ENCODE data around the gene EPB41L4A. TPM values are rescaled to one million over a fixed set of nuclear protein-coding genes. Genes with fewer than 3 reads are reported as not detected.

Gene EPB41L4A
- total and polyA plus RNA-seq, 9 donors: 2.7 to 12.3 (median 7.9) TPM

DNA sequence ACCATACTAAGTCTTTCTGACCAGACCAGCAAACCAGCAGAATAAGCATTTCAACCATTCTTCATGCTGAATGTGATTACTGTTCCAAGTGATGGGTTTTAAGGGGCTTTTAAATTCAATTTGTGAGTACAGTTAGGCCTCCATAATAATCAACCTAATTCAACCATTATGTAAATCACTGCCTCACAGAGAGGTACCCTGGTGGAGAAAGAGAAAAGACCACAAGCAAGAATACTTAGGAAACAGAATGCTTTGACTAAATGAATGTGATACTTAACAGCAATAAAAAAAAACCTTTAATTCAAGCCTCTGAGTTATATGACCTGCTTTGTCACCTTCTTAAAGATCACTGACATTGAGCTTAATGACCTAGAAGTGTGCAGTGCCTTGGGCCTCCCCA, 162.1 kb downstream of the EPB41L4A start:
- H3K4me1 ChIP-seq (ENCODE audit: insufficient read depth): no peaks in the 10 kb centered on the region
- no peak overlapping the region for H3K27ac ChIP-seq
- H3K9me3 ChIP-seq: no peaks in the 10 kb centered on the region
- TF ChIP-seq POLR2A (IDR thresholded peaks at IDR 0.05): no peak
- TF ChIP-seq CTCF (IDR thresholded peaks at IDR 0.05): no peak
- no peak for TF ChIP-seq EP300 (IDR thresholded peaks at IDR 0.05)
- no peak overlapping the region for H3K4me3 ChIP-seq
- H3K36me3 ChIP-seq: no peaks in the 10 kb centered on the region
- no peaks in the 10 kb centered on the region for H3K27me3 ChIP-seq
- no peak for DNase-seq
- intact Hi-C loops (cut with DNase I): no loop called here

- WGBS, 3 donors: 44 to 54% (median 50%) methylated on average over 5 of the region's 5 CpGs
- Histone ChIP-seq H3K4me3 (no peak overlapping the region), H3K4me1 (ENCODE audit: insufficient read depth) (no peaks in the 10 kb centered on the region), H3K27ac (no peak overlapping the region), H3K36me3 (no peaks in the 10 kb centered on the region), H3K9me3 (no peaks in the 10 kb centered on the region), H3K27me3 (no peaks in the 10 kb centered on the region)
- TF ChIP-seq CTCF (IDR thresholded peaks at IDR 0.05): no peak
- TF ChIP-seq POLR2A (IDR thresholded peaks at IDR 0.05): no peak
- TF ChIP-seq EP300 (IDR thresholded peaks at IDR 0.05): no peak
- no peak for DNase-seq
- intact Hi-C loops (cut with DNase I): no loop called here
These were observed 164.8 kb downstream of the EPB41L4A start for GRCh38 chr5:112254303-112254702.

- no peak overlapping the region for H3K27ac ChIP-seq
- no peaks in the 10 kb centered on the region for H3K36me3 ChIP-seq
- no peaks in the 10 kb centered on the region for H3K9me3 ChIP-seq
- H3K27me3 ChIP-seq: no peaks in the 10 kb centered on the region
- TF ChIP-seq CTCF (IDR thresholded peaks at IDR 0.05): no peak
- TF ChIP-seq POLR2A (IDR thresholded peaks at IDR 0.05): no peak
- no peak for TF ChIP-seq EP300 (IDR thresholded peaks at IDR 0.05)
- H3K4me1 ChIP-seq (ENCODE audit: insufficient read depth): no peaks in the 10 kb centered on the region
- intact Hi-C loops (cut with DNase I): no loop called here
- no peak overlapping the region for H3K4me3 ChIP-seq
- 44 to 55% (median 46%) methylated on average over 9 of the region's 9 CpGs for WGBS, 3 donors
- peak in 1 of 5 donors; percentile 27 for DNase-seq
These were observed 165.4 kb downstream of the EPB41L4A start for GRCh38 chr5:112253478-112254250.

DNA sequence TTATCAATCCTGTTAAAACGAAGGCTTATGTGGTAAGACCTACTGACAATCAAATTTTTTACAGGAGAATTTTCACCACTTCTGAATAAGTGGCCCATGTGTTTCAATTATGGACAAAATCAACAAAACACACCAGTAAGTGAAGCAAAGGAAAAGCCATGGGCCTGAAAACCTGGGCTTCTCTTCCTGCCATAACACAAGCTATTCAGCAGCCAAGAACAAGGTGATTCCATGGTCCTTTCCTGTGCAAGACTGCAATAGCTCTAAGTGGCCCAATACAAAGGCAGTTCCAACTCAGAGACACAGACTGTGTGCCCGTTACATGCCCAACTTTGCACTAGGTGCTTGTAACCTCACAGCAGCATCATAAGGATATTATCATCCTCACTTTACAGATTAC, 168.5 kb downstream of the EPB41L4A start:
- no peaks in the 10 kb centered on the region for H3K4me1 ChIP-seq (ENCODE audit: insufficient read depth)
- no peak for DNase-seq
- H3K4me3 ChIP-seq: no peak overlapping the region
- no peak for TF ChIP-seq POLR2A (IDR thresholded peaks at IDR 0.05)
- TF ChIP-seq CTCF (IDR thresholded peaks at IDR 0.05): no peak
- TF ChIP-seq EP300 (IDR thresholded peaks at IDR 0.05): no peak
- no peaks in the 10 kb centered on the region for H3K9me3 ChIP-seq
- intact Hi-C loops (cut with DNase I): no loop called here
- WGBS, 3 donors: 90 to 98% (median 98%) methylated on average over 2 of the region's 2 CpGs
- H3K36me3 ChIP-seq: no peaks in the 10 kb centered on the region
- no peaks in the 10 kb centered on the region for H3K27me3 ChIP-seq
- no peak overlapping the region for H3K27ac ChIP-seq

Measured in ovary (tissue), 9 donors.